Measurements from ENCODE around the gene OR8K3. TPM values are rescaled to one million over a fixed set of nuclear protein-coding genes. Genes with fewer than 3 reads are reported as not detected.

OR8K3 gene
- total RNA-seq, 1 donor from 2014 or later = not detected

DNA sequence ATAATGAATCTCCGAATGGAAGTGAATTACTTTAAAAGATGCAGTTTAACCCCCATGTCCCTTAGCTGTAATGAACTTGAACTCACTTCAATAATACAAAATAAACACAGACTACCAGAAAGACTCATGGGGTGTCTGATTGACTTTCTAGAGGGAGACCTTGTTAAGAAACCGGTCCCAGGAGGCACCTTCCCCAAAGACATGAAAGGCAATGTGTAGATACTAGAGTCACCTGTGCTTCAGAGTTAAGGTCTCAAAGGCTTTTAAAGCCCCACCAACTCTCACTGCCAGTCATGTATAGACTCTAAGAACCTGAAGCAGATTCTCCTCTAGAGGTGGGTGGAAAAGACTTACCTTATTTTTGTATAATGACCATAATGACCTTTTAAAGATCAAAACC, 39.0 kb downstream of the OR8K3 start, which contains the start of gene OR8J1:
Gene OR8J1 (plus strand): TSS at position 301 of the 400 bp plus-strand sequence. CDS start 5,956 bp downstream, outside the sequence.
- H3K27me3 Mint-ChIP-seq (ENCODE audit: unreplicated experiment) = no peaks in the 10 kb centered on the region
- no peak within 1 kb of the TSS for H3K4me3 Mint-ChIP-seq (ENCODE audit: unreplicated experiment)
- H3K36me3 Mint-ChIP-seq (ENCODE audit: unreplicated experiment) = no peaks in the 10 kb centered on the region
- H3K4me1 Mint-ChIP-seq (ENCODE audit: low read depth, unreplicated experiment) = no peaks in the 10 kb centered on the region
- H3K9me3 Mint-ChIP-seq (ENCODE audit: unreplicated experiment) = no peaks in the 10 kb centered on the region
- TF ChIP-seq, protein P1, sequence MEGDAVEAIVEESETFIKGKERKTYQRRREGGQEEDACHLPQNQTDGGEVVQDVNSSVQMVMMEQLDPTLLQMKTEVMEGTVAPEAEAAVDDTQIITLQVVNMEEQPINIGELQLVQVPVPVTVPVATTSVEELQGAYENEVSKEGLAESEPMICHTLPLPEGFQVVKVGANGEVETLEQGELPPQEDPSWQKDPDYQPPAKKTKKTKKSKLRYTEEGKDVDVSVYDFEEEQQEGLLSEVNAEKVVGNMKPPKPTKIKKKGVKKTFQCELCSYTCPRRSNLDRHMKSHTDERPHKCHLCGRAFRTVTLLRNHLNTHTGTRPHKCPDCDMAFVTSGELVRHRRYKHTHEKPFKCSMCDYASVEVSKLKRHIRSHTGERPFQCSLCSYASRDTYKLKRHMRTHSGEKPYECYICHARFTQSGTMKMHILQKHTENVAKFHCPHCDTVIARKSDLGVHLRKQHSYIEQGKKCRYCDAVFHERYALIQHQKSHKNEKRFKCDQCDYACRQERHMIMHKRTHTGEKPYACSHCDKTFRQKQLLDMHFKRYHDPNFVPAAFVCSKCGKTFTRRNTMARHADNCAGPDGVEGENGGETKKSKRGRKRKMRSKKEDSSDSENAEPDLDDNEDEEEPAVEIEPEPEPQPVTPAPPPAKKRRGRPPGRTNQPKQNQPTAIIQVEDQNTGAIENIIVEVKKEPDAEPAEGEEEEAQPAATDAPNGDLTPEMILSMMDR (IDR thresholded peaks at IDR 0.05; ENCODE audit: partially characterized antibody, unreplicated experiment) = no peak
- DNase-seq = no peak
- H3K27ac Mint-ChIP-seq (ENCODE audit: unreplicated experiment) = no peak within 1 kb of the TSS

Other genes starting within 250 kb of the OR8K3 start
- not detected for gene OR8I2, start 221.8 kb upstream of the OR8K3 start, total RNA-seq (ENCODE audit: unreplicated experiment)
- gene OR8H2, start 211.5 kb upstream of the OR8K3 start, total RNA-seq (ENCODE audit: unreplicated experiment) = not detected
- not detected for gene OR8H3, start 192.8 kb upstream of the OR8K3 start, total RNA-seq (ENCODE audit: unreplicated experiment)
- not detected for gene OR8J3, start 174.9 kb upstream of the OR8K3 start, total RNA-seq (ENCODE audit: unreplicated experiment)
- gene OR8K5, start 154.8 kb upstream of the OR8K3 start, total RNA-seq (ENCODE audit: unreplicated experiment) = not detected
- not detected for gene OR5J2, start 138.5 kb upstream of the OR8K3 start, total RNA-seq (ENCODE audit: unreplicated experiment)
- not detected for gene OR5T2, start 80.9 kb upstream of the OR8K3 start, total RNA-seq (ENCODE audit: unreplicated experiment)
- gene OR5T3, start 62.9 kb upstream of the OR8K3 start, total RNA-seq (ENCODE audit: unreplicated experiment) = not detected
- gene OR5T1, start 41.0 kb upstream of the OR8K3 start, total RNA-seq (ENCODE audit: unreplicated experiment) = not detected
- gene OR8H1, start 22.9 kb upstream of the OR8K3 start, total RNA-seq (ENCODE audit: unreplicated experiment) = not detected
- gene OR8K1, start 30.9 kb downstream of the OR8K3 start, total RNA-seq (ENCODE audit: unreplicated experiment) = not detected
- gene OR8J1, start 39.1 kb downstream of the OR8K3 start, total RNA-seq (ENCODE audit: unreplicated experiment) = not detected
- gene OR8U1, start 60.5 kb downstream of the OR8K3 start, total RNA-seq (ENCODE audit: unreplicated experiment) = not detected
- not detected for gene OR5AL1, start 97.6 kb downstream of the OR8K3 start, total RNA-seq (ENCODE audit: unreplicated experiment)
- not detected for gene OR5M3, start 158.2 kb downstream of the OR8K3 start, total RNA-seq (ENCODE audit: unreplicated experiment)
- not detected for gene OR5M8, start 176.2 kb downstream of the OR8K3 start, total RNA-seq (ENCODE audit: unreplicated experiment)
- not detected for gene OR5M11, start 228.1 kb downstream of the OR8K3 start, total RNA-seq (ENCODE audit: unreplicated experiment)